RCC 7860 (cell line): ENCODE data around the gene XRCC1.

Experiments used
- DNase-seq: peaks from one replicate; pipeline ENCODE4 v3.0.0-alpha.2; 2015; ENCODE audit warnings: low spot score
- FAIRE-seq: peaks from 2 replicates; lab custom pipeline; 2012; peaks lifted over from hg19 to GRCh38; lab: Jason Lieb, UNC

Gene XRCC1

GRCh38 chr19:43578787-43579186 lies 3.5 kb upstream of the XRCC1 start:
- DNase-seq (no peak), FAIRE-seq (no peak)

GRCh38 chr19:43575955-43576878 lies 890 bp upstream of the XRCC1 start:
- DNase-seq, result no peak
- no peak for FAIRE-seq

GRCh38 chr19:43574424-43575155 lies 737 bp downstream of the XRCC1 start:
- DNase-seq, result peak; percentile 91
- FAIRE-seq, result peak; percentile 79

- no peak for FAIRE-seq
- DNase-seq, result no peak
These were observed 3.1 kb downstream of the XRCC1 start for GRCh38 chr19:43572171-43572588.

GRCh38 chr19:43570174-43570791 lies 5.0 kb downstream of the XRCC1 start:
- FAIRE-seq (no peak), DNase-seq (no peak)

GRCh38 chr19:43569657-43570056 lies 5.7 kb downstream of the XRCC1 start:
- no peak for DNase-seq
- FAIRE-seq, result no peak

GRCh38 chr19:43564800-43565199 lies 10.5 kb downstream of the XRCC1 start:
- no peak for FAIRE-seq
- no peak for DNase-seq

GRCh38 chr19:43563816-43564457 lies 11.4 kb downstream of the XRCC1 start:
- no peak for FAIRE-seq

GRCh38 chr19:43562698-43563241 lies 12.6 kb downstream of the XRCC1 start:
- DNase-seq (peak; percentile 98), FAIRE-seq (peak; percentile 90)

More at GRCh38 chr19:43563816-43564457, 11.4 kb downstream of the XRCC1 start:
- no peak for DNase-seq

- DNase-seq, result no peak
- no peak for FAIRE-seq
These were observed 13.1 kb downstream of the XRCC1 start for GRCh38 chr19:43562226-43562697.

GRCh38 chr19:43561139-43561970 lies 14.0 kb downstream of the XRCC1 start:
- FAIRE-seq, result no peak
- no peak for DNase-seq

- FAIRE-seq, result no peak
- DNase-seq, result peak; percentile 5
These were observed 14.6 kb downstream of the XRCC1 start for GRCh38 chr19:43560687-43561086.

- FAIRE-seq (no peak), DNase-seq (peak; percentile 16)
These were observed 20.0 kb downstream of the XRCC1 start for GRCh38 chr19:43555185-43555770.

- DNase-seq (no peak), FAIRE-seq (no peak)
These were observed 20.9 kb downstream of the XRCC1 start for GRCh38 chr19:43554317-43554895.

GRCh38 chr19:43553656-43554055 lies 21.7 kb downstream of the XRCC1 start:
- no peak for DNase-seq
- FAIRE-seq, result no peak

- FAIRE-seq, result no peak
- no peak for DNase-seq
These were observed 22.7 kb downstream of the XRCC1 start for GRCh38 chr19:43552616-43553015.

GRCh38 chr19:43552198-43552450 lies 23.2 kb downstream of the XRCC1 start:
- no peak for FAIRE-seq
- no peak for DNase-seq

- no peak for FAIRE-seq
- DNase-seq, result no peak
These were observed 23.7 kb downstream of the XRCC1 start for GRCh38 chr19:43551399-43552197.
